Neutrophil (primary cell): ENCODE measurements around the gene AKAP12.

Source experiments
- H3K27ac ChIP-seq: fragments of 200-600 bp; sonication (generic); 2 replicates; pipeline ENCODE4 v1.5.1; 2016; ENCODE audit warnings: mild to moderate bottlenecking, moderate library complexity
- H3K27me3 ChIP-seq: fragments of 200-600 bp; sonication (generic); 2 replicates; pipeline ENCODE4 v1.6.0; 2016; ENCODE audit warnings: mild to moderate bottlenecking
- H3K36me3 ChIP-seq: fragments of 200-600 bp; sonication (generic); 2 replicates; pipeline ENCODE4 v1.5.1; 2017
- H3K4me1 ChIP-seq, 2 experiments: fragments of 200-600 bp in 1 of 2; sonication (generic) in 1 of 2; 1 replicate in 1 of 2; 2 replicates in 1 of 2; pipeline versions ENCODE4 v1.5.1 to v1.6.1; 2013 to 2016; ENCODE audit warnings: low read depth in 1 of 2, low read length in 1 of 2, mild to moderate bottlenecking in 1 of 2, moderate library complexity in 1 of 2; ENCODE audit not compliant: control insufficient read depth in 1 of 2, insufficient read depth in 1 of 2
- H3K4me3 ChIP-seq, 2 experiments: fragments of 200-600 bp in 1 of 2; sonication (generic) in 1 of 2; 1 replicate in 1 of 2; 2 replicates in 1 of 2; pipeline ENCODE4 v1.5.1; 2013 to 2016; ENCODE audit warnings: low read depth in 1 of 2, low read length in 1 of 2, mild to moderate bottlenecking in 1 of 2, moderate library complexity in 1 of 2
- H3K9me3 ChIP-seq: fragments of 200-600 bp; sonication (generic); 2 replicates; pipeline ENCODE4 v1.5.1; 2016
- TF ChIP-seq, protein P1 (sequence below): fragments of 200-600 bp; sonication (generic); IDR thresholded peaks from 2 replicates; pipeline ENCODE4 v1.5.1; 2016; ENCODE audit warnings: antibody characterized with exemption

The AKAP12 gene

DNA sequence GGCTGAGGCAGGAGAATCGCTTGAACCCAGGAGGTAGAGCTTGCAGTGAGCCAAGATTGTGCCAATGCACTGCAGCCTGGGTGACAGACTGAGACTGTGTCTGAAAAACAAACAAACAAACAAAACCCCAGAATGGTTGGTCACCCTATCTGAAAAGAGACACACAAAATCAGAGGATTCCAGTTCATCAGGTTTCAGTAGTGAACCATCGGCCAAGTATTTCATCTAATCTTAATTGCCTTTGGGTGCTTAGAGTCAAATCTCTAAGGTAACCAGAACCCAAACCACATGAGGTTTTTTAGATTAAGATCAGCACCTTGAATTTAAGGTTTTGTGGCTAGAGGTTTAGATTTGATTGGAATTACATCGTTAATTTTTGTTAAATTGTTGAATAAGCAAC is 159.9 kb downstream of the AKAP12 start:
- Histone ChIP-seq H3K36me3 (peaks cover 11% of the 10 kb centered on the region), H3K9me3 (no peaks in the 10 kb centered on the region), H3K4me3 (no peak overlapping the region), H3K27ac (peak overlapping the region; percentile 20), H3K27me3 (no peaks in the 10 kb centered on the region), H3K4me1 (no peaks in the 10 kb centered on the region)
- TF ChIP-seq, protein P1, sequence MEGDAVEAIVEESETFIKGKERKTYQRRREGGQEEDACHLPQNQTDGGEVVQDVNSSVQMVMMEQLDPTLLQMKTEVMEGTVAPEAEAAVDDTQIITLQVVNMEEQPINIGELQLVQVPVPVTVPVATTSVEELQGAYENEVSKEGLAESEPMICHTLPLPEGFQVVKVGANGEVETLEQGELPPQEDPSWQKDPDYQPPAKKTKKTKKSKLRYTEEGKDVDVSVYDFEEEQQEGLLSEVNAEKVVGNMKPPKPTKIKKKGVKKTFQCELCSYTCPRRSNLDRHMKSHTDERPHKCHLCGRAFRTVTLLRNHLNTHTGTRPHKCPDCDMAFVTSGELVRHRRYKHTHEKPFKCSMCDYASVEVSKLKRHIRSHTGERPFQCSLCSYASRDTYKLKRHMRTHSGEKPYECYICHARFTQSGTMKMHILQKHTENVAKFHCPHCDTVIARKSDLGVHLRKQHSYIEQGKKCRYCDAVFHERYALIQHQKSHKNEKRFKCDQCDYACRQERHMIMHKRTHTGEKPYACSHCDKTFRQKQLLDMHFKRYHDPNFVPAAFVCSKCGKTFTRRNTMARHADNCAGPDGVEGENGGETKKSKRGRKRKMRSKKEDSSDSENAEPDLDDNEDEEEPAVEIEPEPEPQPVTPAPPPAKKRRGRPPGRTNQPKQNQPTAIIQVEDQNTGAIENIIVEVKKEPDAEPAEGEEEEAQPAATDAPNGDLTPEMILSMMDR: no peak

DNA sequence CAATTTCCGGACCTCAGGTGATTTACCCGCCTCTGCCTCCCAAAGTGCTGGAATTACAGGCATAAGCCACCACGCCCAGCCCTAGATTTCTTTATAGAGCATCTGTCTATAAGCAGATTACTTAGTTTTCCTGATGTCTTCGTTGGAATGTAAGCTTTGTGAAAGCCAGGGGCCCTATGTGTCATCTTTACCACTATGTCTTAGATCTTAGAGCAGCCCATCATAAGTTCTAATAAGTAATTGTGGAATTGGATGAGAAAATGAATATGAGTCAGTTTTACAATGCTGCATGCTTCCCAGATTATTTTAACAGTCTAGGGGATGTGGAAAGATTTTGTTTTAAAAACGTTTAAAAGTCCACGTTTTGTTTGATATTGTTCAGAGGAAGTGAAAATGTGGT is 160.7 kb downstream of the AKAP12 start:
- Histone ChIP-seq H3K4me3 (no peak overlapping the region), H3K4me1 (no peaks in the 10 kb centered on the region), H3K27me3 (no peaks in the 10 kb centered on the region), H3K9me3 (no peaks in the 10 kb centered on the region), H3K36me3 (peaks cover 17% of the 10 kb centered on the region), H3K27ac (no peak overlapping the region)
- TF ChIP-seq, protein P1: no peak

DNA sequence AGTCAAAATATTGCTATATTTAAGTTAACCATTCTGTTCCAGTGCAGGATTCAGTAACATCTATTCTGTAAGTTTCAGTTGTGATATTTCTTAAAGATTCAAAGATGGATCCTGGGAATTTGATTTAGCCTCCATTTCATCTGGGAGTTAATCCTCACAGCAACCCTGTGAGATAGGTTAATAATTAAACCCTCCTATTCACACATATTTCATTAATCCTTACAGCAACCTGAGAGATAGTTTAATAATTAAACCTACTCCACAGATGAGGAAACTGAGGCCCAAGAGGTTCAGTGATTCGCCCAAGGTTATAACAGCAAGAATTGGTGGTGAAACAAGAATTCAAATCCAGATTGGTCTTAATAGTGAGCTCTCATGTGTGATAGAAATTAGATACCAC is 162.5 kb downstream of the AKAP12 start:
- Histone ChIP-seq H3K9me3 (no peaks in the 10 kb centered on the region), H3K4me1 (no peaks in the 10 kb centered on the region), H3K36me3 (peaks cover 13% of the 10 kb centered on the region), H3K27me3 (no peaks in the 10 kb centered on the region), H3K27ac (no peak overlapping the region), H3K4me3 (no peak overlapping the region)
- TF ChIP-seq, protein P1: no peak

DNA sequence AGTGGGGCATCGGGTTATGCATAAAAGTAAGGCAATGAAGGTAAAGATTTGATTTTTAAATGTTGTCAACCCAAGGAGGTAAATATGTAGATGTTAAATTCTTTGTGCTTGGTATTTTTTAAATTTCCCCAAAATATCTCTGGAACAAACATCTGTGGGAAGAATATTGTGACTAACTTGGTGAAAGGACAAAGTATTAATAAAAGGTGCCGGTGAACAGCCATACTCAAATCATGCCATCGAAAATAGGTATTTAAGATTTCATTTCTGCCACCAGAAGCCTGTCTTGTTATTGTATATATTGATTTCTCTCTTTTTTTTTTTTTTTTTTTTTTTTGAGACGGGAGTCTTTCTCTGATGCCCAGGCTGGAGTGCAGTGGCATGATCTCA is 164.1 kb downstream of the AKAP12 start:
- Histone ChIP-seq H3K4me1 (no peaks in the 10 kb centered on the region), H3K4me3 (no peak overlapping the region), H3K9me3 (no peaks in the 10 kb centered on the region), H3K27me3 (no peaks in the 10 kb centered on the region), H3K36me3 (peaks cover 21% of the 10 kb centered on the region), H3K27ac (peak overlapping the region; percentile 13)
- TF ChIP-seq, protein P1: no peak
